ENCODE results near the gene PLAC8. TPM values are rescaled to one million over a fixed set of nuclear protein-coding genes. Genes with fewer than 3 reads are reported as not detected.
A peak's percentile ranks its signal among the peaks of the same experiment; 100 is the strongest.

PLAC8 gene
- total and polyA plus RNA-seq, 2 of the 8 experiments (the other 6 are each of a cell fraction or from before 2014, with no cell fraction given) = 0.98 to 1.1 TPM

- TF ChIP-seq ASH2L (IDR thresholded peaks at IDR 0.05; ENCODE audit: low read length) (peak; percentile 42), SIN3A (conservative IDR thresholded peaks at IDR 0.05 in 1 of 2, IDR thresholded peaks at IDR 0.05 in 1 of 2; ENCODE audit: low read depth in 1 of 2, low read length in 2 of 2) (0 out of 4 replicates have a peak, but pooled peaks of 1 of the 2 experiments have one; percentile 60), CHD1 (IDR thresholded peaks at IDR 0.05; ENCODE audit: low read depth, low read length) (no peak), SRF (IDR thresholded peaks at IDR 0.05; ENCODE audit: low read depth, low read length) (no peak), HDAC2 (IDR thresholded peaks at IDR 0.05; ENCODE audit: borderline replicate concordance in 1 of 2, low read depth in 2 of 2, low read length in 2 of 2) (no peak; a peak in 1 of 4 replicates), TAF7 (optimal IDR thresholded peaks at IDR 0.05; ENCODE audit: borderline replicate concordance, low read depth, low read length) (no peak), SIX5 (IDR thresholded peaks at IDR 0.05; ENCODE audit: low read depth, low read length) (no peak), RXRA (IDR thresholded peaks at IDR 0.05; ENCODE audit: insufficient read depth, low read depth, low read length) (no peak), SUZ12 (IDR thresholded peaks at IDR 0.05; ENCODE audit: low read length) (no peak), RNF2 (IDR thresholded peaks at IDR 0.05; ENCODE audit: borderline replicate concordance, low read depth, low read length, missing control alignments, poor library complexity, severe bottlenecking) (no peak), NRF1 (IDR thresholded peaks at IDR 0.05; ENCODE audit: low read depth, low read length) (no peak), TEAD4 (IDR thresholded peaks at IDR 0.05; ENCODE audit: low read depth, low read length) (peak; percentile 52; the same call in 1 of the 2 replicates), HDAC6 (IDR thresholded peaks at IDR 0.05; ENCODE audit: low read depth, low read length) (no peak), ATF2 (IDR thresholded peaks at IDR 0.05; ENCODE audit: low read length) (no peak), CHD2 (IDR thresholded peaks at IDR 0.05; ENCODE audit: low read length) (no peak; the same call in 1 of the 2 replicates), KDM4A (IDR thresholded peaks at IDR 0.05; ENCODE audit: low read depth, low read length, severe bottlenecking) (no peak)
Observed at GRCh38 chr4:83110223-83110945, 4.1 kb downstream of the PLAC8 start (continued).
